Measurements from ENCODE around the gene SSBP1. TPM values are rescaled to one million over a fixed set of nuclear protein-coding genes. Genes with fewer than 3 reads are reported as not detected.

The SSBP1 gene
- total and polyA plus RNA-seq, 4 donors = 68.0 to 147 (median 80.1) TPM

- Histone ChIP-seq H3K9ac (ENCODE audit: low read depth in 1 of 2, low read length in 2 of 2) (no peak overlapping the region), H3K27ac (ENCODE audit: low read depth in 1 of 2, low read length in 2 of 2) (no peak overlapping the region), H3K9me3 (ENCODE audit: control insufficient read depth in 4 of 4, low read length in 3 of 4) (no peaks in the 10 kb centered on the region), H3K27me3 (ENCODE audit: control insufficient read depth in 4 of 4, insufficient read depth in 4 of 4, low read length in 3 of 4) (no peaks in the 10 kb centered on the region), H3K36me3 (ENCODE audit: control insufficient read depth in 4 of 4, insufficient read depth in 3 of 4, low read depth in 1 of 4, low read length in 3 of 4) (no peaks in the 10 kb centered on the region), H3K4me3 (ENCODE audit: low read depth in 1 of 3, low read length in 3 of 3) (no peak overlapping the region), H3K4me1 (ENCODE audit: control insufficient read depth in 4 of 4, insufficient read depth in 4 of 4, low read length in 3 of 4) (peaks cover 10 to 48% (median 36%) of the 10 kb centered on the region in 4 donors)
- TF ChIP-seq GABPA (IDR thresholded peaks at IDR 0.05 in 1 of 2, conservative IDR thresholded peaks at IDR 0.05 in 1 of 2) (no peak), FOXA1 (IDR thresholded peaks at IDR 0.05) (no peak), TAF1 (conservative IDR thresholded peaks at IDR 0.05) (no peak), RAD21 (IDR thresholded peaks at IDR 0.05) (no peak)
- TF ChIP-seq, protein P1, sequence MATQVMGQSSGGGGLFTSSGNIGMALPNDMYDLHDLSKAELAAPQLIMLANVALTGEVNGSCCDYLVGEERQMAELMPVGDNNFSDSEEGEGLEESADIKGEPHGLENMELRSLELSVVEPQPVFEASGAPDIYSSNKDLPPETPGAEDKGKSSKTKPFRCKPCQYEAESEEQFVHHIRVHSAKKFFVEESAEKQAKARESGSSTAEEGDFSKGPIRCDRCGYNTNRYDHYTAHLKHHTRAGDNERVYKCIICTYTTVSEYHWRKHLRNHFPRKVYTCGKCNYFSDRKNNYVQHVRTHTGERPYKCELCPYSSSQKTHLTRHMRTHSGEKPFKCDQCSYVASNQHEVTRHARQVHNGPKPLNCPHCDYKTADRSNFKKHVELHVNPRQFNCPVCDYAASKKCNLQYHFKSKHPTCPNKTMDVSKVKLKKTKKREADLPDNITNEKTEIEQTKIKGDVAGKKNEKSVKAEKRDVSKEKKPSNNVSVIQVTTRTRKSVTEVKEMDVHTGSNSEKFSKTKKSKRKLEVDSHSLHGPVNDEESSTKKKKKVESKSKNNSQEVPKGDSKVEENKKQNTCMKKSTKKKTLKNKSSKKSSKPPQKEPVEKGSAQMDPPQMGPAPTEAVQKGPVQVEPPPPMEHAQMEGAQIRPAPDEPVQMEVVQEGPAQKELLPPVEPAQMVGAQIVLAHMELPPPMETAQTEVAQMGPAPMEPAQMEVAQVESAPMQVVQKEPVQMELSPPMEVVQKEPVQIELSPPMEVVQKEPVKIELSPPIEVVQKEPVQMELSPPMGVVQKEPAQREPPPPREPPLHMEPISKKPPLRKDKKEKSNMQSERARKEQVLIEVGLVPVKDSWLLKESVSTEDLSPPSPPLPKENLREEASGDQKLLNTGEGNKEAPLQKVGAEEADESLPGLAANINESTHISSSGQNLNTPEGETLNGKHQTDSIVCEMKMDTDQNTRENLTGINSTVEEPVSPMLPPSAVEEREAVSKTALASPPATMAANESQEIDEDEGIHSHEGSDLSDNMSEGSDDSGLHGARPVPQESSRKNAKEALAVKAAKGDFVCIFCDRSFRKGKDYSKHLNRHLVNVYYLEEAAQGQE (IDR thresholded peaks at IDR 0.05) = no peak
- WGBS = 89% methylated on average over 3 of the region's 3 CpGs
- no peak for DNase-seq (ENCODE audit: low spot score)
Observed at GRCh38 chr7:141691540-141691939, 46.6 kb upstream of the SSBP1 start.

GRCh38 chr7:141691961-141692360 is 46.2 kb upstream of the SSBP1 start:
- H3K27ac ChIP-seq (ENCODE audit: low read depth in 1 of 2, low read length in 2 of 2) = no peak overlapping the region
- H3K4me1 ChIP-seq (ENCODE audit: control insufficient read depth in 4 of 4, insufficient read depth in 4 of 4, low read length in 3 of 4) = peaks cover 14 to 50% (median 41%) of the 10 kb centered on the region in 4 donors
- H3K4me3 ChIP-seq (ENCODE audit: low read depth in 1 of 3, low read length in 3 of 3) = no peak overlapping the region
- H3K36me3 ChIP-seq (ENCODE audit: control insufficient read depth in 4 of 4, insufficient read depth in 3 of 4, low read depth in 1 of 4, low read length in 3 of 4) = no peaks in the 10 kb centered on the region
- no peak overlapping the region for H3K9ac ChIP-seq (ENCODE audit: low read depth in 1 of 2, low read length in 2 of 2)
- DNase-seq (ENCODE audit: low spot score) = no peak
- TF ChIP-seq GABPA (IDR thresholded peaks at IDR 0.05 in 1 of 2, conservative IDR thresholded peaks at IDR 0.05 in 1 of 2) (no peak), HNF4A (conservative IDR thresholded peaks at IDR 0.05) (no peak), ATF3 (IDR thresholded peaks at IDR 0.05) (no peak), FOXA2 (IDR thresholded peaks at IDR 0.05) (no peak), SP1 (IDR thresholded peaks at IDR 0.05) (no peak)
- H3K9me3 ChIP-seq (ENCODE audit: control insufficient read depth in 4 of 4, low read length in 3 of 4) = no peaks in the 10 kb centered on the region
- 94% methylated on average over 4 of the region's 4 CpGs for WGBS
- H3K27me3 ChIP-seq (ENCODE audit: control insufficient read depth in 4 of 4, insufficient read depth in 4 of 4, low read length in 3 of 4) = no peaks in the 10 kb centered on the region

DNA sequence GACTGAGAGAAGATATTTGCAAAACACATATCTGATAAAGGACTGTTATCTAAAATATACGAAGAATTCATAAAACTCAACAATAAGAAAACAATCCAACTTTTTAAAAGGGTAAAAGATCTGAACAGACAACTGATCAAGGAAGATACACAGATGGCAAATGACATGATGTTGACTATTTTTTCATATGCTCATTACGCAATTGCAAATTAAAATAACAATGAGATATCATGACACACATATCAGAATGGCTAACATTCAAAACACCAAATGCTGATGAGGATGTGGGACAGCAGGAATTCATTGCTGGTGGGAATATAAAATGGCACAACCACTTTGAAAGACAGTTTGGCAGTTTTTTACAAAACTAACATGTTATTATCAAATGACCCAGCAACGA is 45.1 kb upstream of the SSBP1 start:
- Histone ChIP-seq H3K4me3 (ENCODE audit: low read depth in 1 of 3, low read length in 3 of 3) (no peak overlapping the region), H3K4me1 (ENCODE audit: control insufficient read depth in 4 of 4, insufficient read depth in 4 of 4, low read length in 3 of 4) (peaks cover 16 to 56% (median 44%) of the 10 kb centered on the region in 4 donors), H3K9me3 (ENCODE audit: control insufficient read depth in 4 of 4, low read length in 3 of 4) (no peaks in the 10 kb centered on the region), H3K36me3 (ENCODE audit: control insufficient read depth in 4 of 4, insufficient read depth in 3 of 4, low read depth in 1 of 4, low read length in 3 of 4) (no peaks in the 10 kb centered on the region), H3K27me3 (ENCODE audit: control insufficient read depth in 4 of 4, insufficient read depth in 4 of 4, low read length in 3 of 4) (no peaks in the 10 kb centered on the region), H3K9ac (ENCODE audit: low read depth in 1 of 2, low read length in 2 of 2) (no peak overlapping the region), H3K27ac (ENCODE audit: low read depth in 1 of 2, low read length in 2 of 2) (no peak overlapping the region)
- WGBS = 89% methylated on average over 3 of the region's 3 CpGs
- TF ChIP-seq NR2F2 (IDR thresholded peaks at IDR 0.05) = no peak
- TF ChIP-seq GABPA (IDR thresholded peaks at IDR 0.05 in 1 of 2, conservative IDR thresholded peaks at IDR 0.05 in 1 of 2) = no peak
- TF ChIP-seq ATF3 (IDR thresholded peaks at IDR 0.05) = no peak
- TF ChIP-seq YY1 (IDR thresholded peaks at IDR 0.05) = no peak
- DNase-seq (ENCODE audit: low spot score) = no peak

Measured in liver (tissue), 9 donors.